PC-3 (cell line): ENCODE measurements around the gene MTHFD1L.

Source experiments
- CTCF ChIP-seq: fragments of 300-600 bp; sonication (generic); conservative IDR thresholded peaks from 2 replicates; pipeline ENCODE4 v1.5.1; 2017; ENCODE audit warnings: antibody characterized with exemption, low read depth, mild to moderate bottlenecking, low read length
- EZH2 ChIP-seq: fragments of 300-600 bp; sonication (generic); IDR thresholded peaks from one replicate; pipeline ENCODE4 v1.6.1; 2017; ENCODE audit warnings: antibody characterized with exemption, mild to moderate bottlenecking, low read length; ENCODE audit not compliant: unreplicated experiment
- EZH2phosphoT487 ChIP-seq: fragments of 300-600 bp; sonication (generic); IDR thresholded peaks from 2 replicates; pipeline ENCODE4 v1.6.1; 2018; ENCODE audit warnings: mild to moderate bottlenecking, antibody characterized with exemption, low read length, borderline replicate concordance

DNA sequence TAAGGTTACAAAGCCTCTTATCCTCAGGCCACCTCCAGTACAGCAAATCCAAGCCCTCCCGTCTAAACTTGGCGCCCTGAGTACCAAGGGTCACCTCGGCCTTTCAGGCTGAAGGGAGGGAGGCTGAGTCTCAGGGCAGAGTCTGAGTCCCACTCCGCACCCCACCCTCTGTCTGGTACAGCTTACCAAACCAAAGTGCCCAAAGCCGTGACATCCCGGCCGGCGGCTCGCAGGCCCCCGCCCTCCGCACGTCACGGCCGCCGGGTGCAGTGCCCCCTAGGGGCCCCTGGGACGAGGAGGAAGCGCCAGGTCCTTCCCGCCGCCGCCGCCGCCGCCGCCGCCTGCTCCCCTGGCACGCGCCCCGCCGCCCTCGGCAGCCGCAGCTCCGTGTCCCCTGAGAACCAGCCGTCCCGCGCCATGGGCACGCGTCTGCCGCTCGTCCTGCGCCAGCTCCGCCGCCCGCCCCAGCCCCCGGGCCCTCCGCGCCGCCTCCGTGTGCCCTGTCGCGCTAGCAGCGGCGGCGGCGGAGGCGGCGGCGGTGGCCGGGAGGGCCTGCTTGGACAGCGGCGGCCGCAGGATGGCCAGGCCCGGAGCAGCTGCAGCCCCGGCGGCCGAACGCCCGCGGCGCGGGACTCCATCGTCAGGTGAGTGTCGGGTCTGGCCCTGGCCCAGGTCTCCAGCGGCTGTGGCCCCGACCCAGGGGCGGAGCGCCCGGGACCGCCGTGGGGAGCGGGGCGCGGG is at the start of gene MTHFD1L:
- TF ChIP-seq CTCF (peak; percentile 55), EZH2 (no peak), EZH2phosphoT487 (no peak)
